Stimulated activated CD8-positive, alpha-beta memory T cell treated with anti-CD3 and anti-CD28 coated beads, Interleukin-12 subunit alpha, Interleukin-12 subunit beta, amount 100 ng/mL, for 24 hours (primary cell): ENCODE results near the gene CLCNKA.
"Not testable (repeated sequence)": the region's sequence is repeated elsewhere in the genome, so short reads cannot be mapped to it uniquely, and the experiment has no call there.

ENCODE experiments used
- DNase-seq: peaks from one replicate; pipeline ENCODE4 v3.0.0-alpha.2; 2020; ENCODE audit errors: extremely low read depth

CLCNKA gene

DNA sequence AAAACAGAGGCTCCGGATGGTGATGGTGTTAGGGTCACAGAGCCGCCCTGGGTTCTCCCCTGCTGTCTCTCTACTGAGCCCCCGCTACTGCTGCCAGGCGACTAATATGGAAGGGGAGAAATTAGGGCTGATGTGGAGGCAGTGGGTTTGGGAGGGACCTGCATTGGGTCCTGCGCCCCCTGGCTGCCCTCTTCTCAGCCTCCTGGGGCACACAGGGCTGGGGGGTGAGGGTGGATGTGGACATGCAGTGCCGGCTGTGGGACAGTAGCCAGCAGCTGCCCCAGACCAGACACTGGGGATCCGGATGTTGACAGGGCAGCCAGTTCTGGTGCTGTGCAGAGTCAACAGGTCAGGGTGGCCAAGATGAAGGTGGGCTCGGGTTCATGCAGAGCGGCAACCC is 20.3 kb downstream of the CLCNKA start:
- no peak for DNase-seq

DNA sequence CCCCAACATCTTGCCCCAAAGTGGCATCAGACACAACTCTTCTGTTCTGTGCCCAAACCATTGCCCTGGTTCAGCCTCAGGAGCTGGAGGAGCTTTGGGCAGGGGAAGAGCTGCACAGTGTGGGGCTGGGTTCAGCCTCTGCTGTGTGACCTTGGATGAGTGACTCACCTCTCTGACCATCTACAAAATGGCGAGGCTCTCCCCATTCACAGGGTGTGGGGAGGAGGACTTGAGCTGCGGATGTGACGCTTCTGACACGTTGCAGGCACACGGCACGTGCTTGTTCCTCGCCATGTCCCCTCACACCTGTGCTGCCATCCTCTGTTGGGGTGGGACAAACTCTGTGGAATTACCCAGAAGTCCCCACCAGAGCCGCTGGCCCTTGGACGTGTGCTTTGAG is 20.8 kb downstream of the CLCNKA start:
- DNase-seq: not testable (repeated sequence)

DNA sequence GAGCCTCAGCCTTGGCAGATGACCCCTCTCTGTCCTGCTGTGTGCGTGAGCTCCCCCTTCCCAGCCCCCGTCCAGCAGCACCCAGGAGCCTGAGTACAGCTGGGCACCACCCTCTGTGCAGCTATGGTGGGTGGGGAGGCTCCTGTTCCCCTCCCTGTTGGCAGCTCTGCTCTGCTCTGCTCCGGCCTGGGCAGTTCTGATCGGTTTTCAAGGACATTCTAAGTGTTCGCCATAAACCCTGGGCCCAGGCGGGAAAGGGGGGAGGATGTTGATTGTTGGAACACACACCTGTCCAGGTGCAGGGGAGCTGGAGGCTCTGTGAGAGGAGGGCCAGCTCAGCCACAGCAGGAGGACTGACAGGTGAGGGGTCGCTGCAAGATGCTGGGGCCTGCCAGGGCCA is 21.7 kb downstream of the CLCNKA start, which contains the start of gene CLCNKB:
Gene CLCNKB, plus strand, starts transcription at position 262 of the 400 bp plus-strand sequence. CDS start 711 bp downstream, outside the sequence.
- DNase-seq: no peak

DNA sequence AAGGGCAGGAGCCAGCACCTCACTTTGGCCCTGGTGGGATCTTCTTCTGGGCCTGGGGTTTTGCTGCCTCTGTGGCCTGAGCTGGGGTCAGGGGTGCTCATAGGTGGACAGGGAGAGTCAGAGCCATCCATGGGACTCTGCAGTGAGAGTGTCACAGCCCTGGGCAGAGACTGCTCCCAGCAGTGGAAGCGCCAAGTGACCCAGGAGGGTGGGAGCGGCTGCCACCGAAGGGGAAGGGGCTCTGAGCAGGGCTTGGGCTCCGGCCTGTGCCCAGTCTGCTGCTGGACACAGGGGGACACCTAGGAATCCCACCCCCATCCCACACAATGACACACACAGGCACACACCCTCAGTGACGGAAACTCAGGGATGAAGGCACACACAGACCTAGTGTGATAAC is 22.1 kb downstream of the CLCNKA start:
- DNase-seq: no peak

DNA sequence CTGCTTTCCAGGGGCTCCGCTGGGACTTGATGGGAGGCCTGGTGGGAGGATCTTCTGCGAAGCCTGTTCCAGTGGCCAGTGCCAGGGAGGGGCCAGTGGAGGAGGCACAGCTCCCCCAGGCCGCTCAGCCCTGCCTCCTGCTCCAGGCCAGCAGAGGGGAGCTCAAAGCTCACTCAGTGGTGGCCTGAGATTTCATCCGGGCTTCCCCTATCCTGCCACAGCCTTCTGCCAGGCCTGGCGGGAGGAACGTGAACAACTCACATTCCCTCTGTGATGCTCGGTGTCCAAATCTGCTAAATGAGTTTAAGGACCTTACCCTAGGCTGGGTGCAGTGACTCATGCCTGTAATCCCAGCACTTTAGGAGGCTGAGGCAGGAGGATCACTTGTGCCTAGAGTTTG is 25.0 kb downstream of the CLCNKA start:
- no peak for DNase-seq

DNA sequence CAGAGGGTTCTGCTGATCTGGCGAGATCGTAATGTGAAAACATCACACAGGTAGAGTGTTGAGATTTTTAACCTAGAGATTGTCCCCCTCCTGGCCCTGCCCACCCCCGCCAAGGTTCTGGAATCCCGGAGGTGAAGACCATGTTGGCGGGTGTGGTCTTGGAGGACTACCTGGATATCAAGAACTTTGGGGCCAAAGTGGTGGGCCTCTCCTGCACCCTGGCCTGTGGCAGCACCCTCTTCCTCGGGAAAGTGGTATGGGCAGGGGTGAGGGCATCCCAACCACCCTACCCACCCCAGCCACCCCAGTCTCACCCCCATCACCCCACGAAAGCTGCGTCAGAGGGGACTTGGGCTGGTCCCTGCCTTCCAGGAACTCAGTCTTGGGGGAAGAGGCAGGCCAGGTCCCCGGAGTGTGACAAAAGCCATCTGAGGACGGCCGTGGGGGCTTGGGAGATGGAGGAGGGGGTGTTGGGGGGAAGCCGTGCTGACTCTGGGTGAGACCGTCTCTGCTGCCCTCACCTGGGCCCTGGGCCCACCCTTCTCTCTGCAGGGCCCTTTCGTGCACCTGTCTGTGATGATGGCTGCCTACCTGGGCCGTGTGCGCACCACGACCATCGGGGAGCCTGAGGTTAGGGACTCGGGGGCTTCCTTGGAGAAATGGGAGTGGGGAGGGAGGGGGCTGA is 26.1 kb downstream of the CLCNKA start:
- no peak for DNase-seq

DNA sequence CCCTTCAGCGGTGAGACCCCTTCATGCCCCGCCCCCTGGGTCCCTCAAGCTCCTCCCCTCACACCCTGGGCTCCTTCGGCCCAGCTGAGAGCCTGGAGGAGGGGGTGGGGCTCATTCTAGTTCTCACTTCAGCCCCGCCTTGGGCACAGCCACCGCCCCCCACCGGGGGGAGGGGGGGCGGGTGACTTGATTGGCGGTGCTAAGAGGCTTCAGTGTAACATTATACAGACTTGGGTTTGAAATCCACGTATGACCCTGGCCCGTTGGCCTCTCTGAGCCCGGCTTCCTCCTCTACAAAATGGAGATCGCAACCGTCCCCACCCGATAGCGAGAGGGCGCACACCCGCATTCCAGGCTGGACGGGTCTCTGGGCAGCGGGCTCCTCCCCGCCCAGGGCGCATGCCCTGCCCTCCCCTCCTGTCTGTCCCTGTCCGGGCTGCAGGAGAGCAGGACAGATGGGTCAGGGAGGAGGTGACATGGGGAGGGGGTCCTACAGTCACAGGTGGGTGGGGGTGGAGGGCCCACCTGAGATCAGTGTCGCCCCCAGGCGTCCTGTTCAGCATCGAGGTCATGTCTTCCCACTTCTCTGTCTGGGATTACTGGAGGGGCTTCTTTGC is 26.8 kb downstream of the CLCNKA start:
- DNase-seq: peak; percentile 16

DNA sequence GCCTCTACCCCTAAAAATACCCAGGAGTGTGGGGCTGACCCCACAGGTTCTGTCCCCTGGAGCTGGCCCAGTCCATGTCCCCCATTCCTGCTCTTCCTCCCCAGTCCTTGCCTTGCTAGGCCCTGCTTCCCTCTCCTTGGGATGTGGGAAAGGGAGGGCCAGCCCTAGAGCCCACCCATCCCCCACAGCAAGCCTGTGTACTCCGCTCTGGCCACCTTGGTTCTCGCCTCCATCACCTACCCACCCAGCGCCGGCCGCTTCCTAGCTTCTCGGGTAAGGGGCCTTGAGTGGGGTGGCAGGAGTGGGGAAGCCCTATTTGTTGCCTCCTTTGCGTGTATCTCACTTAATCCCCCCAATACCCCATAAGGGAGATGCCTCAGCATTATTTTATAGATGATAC is 28.5 kb downstream of the CLCNKA start:
- DNase-seq: no peak

DNA sequence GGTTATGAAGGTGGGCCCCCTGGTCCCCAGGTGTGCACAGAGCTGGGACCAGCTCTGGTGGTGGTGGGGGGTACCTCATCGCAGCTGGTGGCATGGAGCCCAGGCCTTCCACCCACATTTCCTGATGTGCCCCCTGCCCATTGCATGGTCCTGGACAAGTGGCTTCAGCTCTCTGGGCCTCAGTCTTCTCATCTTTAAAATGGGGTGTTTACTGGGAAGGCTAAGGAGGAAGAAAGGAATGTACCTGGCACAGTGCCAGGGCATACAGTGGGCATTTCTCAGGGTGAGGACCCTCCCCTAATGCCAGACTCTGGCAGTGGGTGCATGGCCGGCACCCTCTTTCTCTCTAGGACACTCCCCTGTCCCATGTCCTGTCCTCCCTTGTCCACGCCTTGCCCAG is 29.2 kb downstream of the CLCNKA start:
- DNase-seq: no peak

DNA sequence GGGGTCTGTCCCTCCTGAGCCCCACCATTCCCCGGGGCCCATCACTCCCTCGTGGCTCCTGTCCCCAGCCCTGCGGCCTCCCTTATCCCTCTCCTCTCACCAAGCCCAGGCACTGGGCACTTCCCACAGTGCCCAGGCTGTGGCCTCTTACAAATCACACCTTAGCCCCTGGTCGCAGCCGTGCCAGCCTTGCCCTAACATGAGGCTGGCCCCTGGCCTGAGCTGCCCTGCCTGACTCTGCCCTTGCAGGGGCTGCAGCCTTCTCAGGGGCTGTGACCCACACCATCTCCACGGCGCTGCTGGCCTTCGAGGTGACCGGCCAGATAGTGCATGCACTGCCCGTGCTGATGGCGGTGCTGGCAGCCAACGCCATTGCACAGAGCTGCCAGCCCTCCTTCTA is 30.1 kb downstream of the CLCNKA start:
- DNase-seq: not testable (repeated sequence)

DNA sequence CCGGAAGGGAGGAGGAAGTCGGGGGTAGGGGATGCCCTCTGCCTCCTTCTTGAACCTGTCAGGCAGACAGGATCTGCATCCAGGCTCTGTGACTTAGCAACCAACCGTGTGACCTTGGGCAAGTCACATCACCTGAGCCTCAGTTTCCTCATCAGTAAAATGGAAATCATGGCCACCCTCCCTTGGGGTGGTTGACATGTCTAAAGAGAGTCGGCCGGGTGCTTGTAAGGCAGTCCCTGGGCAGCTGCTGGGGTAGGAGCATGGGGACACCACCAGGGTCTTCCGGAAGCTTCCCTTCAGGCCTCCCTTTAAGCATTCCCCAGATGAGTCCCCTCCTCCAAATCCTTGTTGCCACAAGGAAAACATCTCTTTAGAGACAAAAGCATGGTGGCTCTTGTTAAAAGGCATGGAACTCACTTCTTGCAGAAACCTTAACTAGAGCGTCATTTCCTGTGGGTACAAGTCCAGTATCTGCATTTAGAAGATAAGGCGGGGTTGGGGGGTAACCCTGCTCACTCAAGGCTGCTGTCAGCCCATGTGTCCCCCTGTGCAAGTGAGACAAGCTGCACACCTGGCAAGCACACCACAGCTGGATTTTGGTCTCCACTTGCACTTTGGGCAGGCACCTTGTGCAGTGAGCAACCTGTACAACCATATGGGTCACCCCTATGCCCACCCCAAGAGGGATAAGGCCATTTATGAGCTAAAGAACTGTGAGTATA is 32.1 kb downstream of the CLCNKA start:
- no peak for DNase-seq

DNA sequence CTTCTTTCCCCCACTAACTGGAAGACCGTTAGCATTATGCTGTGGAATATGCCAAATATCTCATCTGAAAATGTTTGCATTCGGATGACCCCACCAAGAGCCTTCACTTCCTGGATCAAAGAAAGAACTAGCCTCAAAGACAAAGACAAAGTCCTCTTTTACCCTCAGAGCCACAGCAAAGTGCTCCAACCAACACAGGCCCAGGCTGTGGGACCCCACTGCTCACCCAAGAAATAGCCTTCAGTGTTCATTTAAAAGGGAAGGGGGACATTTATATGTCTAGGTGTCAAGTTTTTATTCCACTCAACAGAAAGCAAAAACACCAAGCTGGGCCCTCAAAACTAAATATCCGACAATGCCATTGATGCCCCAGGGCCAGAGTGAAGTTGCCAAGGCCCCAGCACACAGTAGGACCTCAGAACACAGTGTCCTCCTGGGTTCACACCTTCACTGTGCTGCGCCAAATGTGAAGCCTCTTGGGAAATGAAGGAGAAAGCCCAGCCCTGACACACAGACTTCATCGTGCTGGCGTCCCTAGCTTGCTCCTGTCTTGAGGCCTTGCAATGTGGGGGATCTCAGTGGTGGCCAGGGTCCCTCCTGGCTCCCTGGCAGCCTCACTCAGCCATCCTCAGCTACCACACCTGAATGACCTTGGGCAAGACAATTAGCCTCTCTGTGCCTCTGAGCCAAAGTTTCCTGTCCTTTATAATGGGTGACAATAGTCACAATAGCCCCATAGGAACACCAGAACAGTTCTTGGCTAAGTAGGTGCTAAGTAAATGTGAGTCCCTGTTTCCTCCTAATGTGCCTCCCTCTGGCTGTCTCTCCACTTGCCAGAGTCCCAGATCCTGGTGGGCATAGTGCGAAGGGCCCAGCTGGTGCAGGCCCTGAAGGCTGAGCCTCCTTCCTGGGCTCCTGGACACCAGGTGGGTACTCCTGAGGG is 33.0 kb downstream of the CLCNKA start:
- no peak for DNase-seq

DNA sequence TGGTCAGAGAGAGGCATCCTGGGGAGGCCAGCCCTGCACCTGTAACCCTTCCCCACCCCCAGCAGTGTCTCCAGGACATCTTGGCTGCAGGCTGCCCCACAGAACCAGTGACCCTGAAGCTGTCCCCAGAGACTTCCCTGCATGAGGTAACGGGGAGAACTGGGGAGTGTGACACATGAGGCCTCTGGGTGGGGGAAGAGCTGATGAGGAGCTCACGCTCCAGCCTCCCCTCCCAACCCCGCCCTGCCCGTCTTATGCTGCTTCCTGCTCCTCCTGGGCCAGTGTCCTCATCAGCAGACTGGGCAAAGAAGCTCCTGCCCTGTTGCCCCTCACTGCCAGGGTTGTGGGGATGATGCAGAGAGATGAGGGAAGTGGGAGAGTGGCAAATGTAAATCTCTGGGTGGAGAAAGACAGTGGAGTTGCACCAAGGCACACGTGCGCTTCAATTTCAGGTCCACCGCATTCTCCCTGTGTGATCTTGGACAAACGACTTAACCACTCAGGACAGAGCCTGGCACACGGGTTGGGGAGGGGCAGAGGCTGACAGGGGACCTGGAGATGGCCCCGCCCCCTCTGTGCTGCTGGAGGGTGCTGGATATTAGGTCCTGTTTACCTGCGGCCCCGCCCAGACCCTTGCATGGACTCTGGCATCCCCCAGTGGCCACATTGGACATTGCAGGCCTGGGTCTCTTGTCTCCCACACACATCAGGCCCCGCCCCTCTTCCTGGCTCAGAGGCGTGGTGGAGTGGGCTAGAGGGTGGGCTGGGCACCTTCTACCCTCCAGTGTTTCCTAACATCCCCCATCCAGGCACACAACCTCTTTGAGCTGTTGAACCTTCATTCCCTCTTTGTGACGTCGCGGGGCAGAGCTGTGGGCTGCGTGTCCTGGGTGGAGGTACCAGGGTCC is 34.0 kb downstream of the CLCNKA start:
- DNase-seq: peak; percentile 58

DNA sequence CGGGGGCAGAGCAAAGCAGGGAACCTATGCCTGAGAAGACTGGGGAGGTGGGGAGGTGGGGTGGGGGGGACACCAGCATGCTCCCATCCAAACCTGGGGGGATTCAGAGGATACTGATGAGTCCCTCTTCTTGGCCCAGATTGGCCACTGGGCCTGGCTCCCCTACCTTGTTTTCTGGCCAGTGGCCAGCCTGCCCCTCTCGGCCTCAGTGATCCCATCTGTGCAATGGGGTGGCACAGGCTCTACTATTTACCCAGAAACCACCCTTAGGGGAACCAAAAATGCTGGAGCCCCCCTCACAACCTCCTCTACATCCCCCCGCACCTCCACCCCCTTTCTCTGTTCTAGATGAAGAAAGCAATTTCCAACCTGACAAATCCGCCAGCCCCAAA is 34.7 kb downstream of the CLCNKA start:
- not testable (repeated sequence) for DNase-seq

DNA sequence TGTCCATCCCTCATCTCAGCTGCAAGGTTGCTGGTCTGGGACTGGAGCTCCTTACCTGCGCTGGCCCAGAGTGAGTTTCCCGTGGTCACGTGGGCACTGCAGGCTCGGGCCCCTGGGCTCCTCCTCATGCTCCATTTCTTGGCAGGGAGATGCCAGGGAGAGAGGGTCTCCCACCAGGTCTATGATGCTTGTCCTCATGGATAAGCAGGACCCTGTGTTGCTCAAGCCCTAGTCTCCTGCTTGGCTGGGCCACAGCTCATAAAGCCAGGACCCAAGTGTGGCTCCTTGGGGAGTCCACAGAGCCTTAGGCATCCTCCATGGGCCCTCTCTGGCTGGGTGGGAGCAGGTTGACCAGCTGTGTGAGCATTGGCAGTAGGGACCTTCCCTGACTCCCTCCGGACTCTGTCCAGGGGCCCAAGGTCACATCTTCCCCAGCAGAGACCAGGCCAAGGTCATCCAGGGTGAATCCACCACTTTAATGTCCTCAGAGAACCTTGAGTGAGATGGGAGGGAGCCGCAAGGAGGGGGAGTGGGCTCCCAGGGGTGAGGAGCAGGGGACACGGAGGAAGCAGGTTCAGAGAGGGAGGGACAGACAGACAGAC is 35.6 kb downstream of the CLCNKA start:
- DNase-seq: not testable (repeated sequence)

DNA sequence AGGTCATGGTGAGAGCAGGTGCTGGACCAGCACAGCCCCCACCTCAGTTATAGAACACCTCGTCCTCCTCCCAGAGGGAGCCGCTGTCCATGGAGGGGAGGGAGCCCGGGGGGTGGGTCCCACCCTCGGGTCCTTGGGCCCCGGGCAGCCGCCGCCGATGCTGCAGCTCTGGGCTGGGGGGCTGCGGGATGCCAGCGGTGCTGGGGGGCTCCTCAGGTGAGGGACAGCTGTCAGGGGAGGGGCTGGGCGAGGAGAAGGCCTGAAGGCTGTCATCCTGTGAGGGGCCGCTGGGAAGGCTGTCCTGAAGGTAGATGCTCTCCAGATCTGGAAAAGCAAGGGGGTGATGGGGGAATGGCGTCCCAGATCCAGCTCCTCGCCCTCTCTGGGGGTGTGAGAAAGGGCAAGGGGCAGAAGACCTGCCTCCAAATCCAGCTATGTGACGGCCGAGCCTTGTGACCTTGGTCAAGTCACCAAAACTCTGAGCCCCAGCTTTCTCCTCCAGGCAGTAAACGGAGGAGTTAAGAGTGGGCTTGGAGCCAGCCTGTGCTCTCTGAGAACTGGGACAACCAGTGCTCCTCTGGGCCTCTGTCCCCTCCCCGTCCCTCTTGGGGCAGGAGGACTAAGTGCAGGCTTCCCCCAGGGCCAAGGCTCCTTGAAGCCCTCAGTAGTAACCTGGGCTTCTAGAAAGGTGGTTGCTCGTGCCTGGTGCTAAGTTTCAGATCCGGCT is 36.7 kb downstream of the CLCNKA start:
- not testable (repeated sequence) for DNase-seq

DNA sequence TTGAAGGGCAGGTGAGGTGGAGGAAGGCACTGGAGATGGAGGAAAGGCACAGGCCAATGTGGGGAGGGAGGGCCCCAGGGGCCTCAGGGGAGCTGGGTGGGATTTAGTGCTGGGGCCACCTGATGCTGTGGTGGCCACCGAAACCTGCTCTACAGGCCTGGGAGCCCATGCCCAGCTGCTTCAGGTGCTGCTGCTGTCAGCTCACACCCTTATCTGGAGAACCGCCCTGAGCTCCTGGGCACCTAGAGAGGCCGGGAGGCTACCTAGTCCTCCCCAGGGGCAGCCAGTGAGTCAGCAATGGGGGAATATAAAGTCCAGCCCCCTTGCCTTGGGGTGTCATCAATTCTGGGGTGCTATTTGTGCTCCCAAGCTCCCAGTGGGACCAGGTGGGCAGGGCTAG is 39.4 kb downstream of the CLCNKA start:
- no peak for DNase-seq

DNA sequence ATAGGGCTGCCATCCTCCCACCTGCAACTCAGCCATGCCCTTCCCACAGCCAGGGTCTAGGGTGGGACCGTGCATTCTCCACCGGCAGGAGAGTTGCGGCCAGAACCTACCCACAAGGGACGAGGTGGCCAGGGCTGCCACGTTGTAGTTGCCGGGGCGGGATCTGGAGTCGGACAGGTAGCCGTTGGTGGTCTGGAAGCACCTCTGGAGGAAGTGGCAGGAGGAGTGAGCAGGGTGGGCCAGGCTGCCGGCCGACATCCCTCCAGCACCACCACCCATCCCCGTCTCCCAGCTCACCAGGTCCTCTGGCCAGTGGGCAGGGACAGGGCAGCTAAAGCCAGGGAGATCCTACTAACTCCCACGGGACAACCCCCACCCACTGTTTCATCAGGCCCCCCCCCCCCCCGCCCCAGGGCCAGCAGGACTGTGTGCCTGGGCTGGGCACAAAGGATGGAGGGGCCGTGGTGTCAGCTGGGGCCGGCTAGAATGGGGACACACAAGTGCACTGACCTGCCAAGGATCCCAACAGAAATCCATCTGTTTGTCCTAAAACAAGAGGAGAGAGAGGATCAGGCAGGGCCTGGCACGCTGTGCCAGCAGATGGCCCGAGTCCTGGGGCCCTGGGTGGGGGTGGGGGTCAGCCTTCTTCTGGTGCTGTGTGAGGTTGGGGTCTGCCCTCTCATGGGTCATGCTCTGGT is 40.3 kb downstream of the CLCNKA start:
- not testable (repeated sequence) for DNase-seq

DNA sequence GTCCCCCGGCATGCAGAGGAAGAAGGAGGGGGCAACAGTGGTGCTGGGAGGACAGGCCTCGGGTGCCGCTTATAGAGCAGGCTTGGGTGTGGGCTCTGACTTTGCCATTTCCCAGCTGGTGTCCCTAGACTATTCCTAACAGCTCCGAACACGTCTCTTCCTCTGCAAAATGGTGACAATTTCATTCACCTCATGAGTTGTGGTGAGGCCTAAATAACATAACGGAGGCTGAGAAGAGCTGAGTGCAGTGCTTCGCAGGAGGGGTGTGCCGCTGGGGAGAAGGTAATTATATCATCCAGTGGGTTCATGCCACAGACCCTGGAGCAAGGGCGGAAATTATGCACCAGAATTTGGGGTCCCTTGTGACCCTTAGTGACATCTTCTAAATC is 40.8 kb downstream of the CLCNKA start:
- DNase-seq: not testable (repeated sequence)
